Fibroblast of lung (primary cell): ENCODE measurements around the gene CTNND2.

Source experiments
- CTCF ChIP-seq, 2 donors: IDR thresholded peaks in 1 of 2; conservative IDR thresholded peaks in 1 of 2; 1 replicate in 1 of 2; 2 replicates in 1 of 2; pipeline ENCODE4 v1.5.1; 2011 to 2012; ENCODE audit warnings: low read length in 2 of 2, control low read depth in 1 of 2, inconsistent platforms in 1 of 2, low read depth in 1 of 2, mild to moderate bottlenecking in 1 of 2
- EZH2 ChIP-seq: IDR thresholded peaks from 2 replicates; pipeline ENCODE4 v1.5.1; 2012; ENCODE audit warnings: low read length, control low read depth, mild to moderate bottlenecking; ENCODE audit errors: missing control alignments

GRCh38 chr5:11619339-11620024 lies 284.8 kb downstream of the CTNND2 start:
- no peak for TF ChIP-seq CTCF (conservative IDR thresholded peaks at IDR 0.05 in 1 of 2, IDR thresholded peaks at IDR 0.05 in 1 of 2; ENCODE audit: low read depth in 1 of 2, low read length in 2 of 2)
- TF ChIP-seq EZH2: no peak
